ENCODE results near the gene SLC12A8.

SLC12A8 gene

GRCh38 chr3:125058959-125059358 is 153.6 kb downstream of the SLC12A8 start:
- no peak overlapping the region for H3K4me3 ChIP-seq (ENCODE audit: low read depth, low read length)
- no peak for TF ChIP-seq CTCF (IDR thresholded peaks at IDR 0.05; ENCODE audit: low read depth, low read length)

- no peak overlapping the region for H3K4me3 ChIP-seq (ENCODE audit: low read depth, low read length)
- TF ChIP-seq CTCF (IDR thresholded peaks at IDR 0.05; ENCODE audit: low read depth, low read length) = no peak
Observed at GRCh38 chr3:125058529-125058928, 154.0 kb downstream of the SLC12A8 start.

GRCh38 chr3:125057186-125057850 is 155.2 kb downstream of the SLC12A8 start:
- H3K4me3 ChIP-seq (ENCODE audit: low read depth, low read length) = no peak overlapping the region
- TF ChIP-seq CTCF (IDR thresholded peaks at IDR 0.05; ENCODE audit: low read depth, low read length) = no peak

- TF ChIP-seq CTCF (IDR thresholded peaks at IDR 0.05; ENCODE audit: low read depth, low read length) = no peak
- H3K4me3 ChIP-seq (ENCODE audit: low read depth, low read length) = peak within 1 kb of the TSS; percentile 92
Observed at GRCh38 chr3:125055913-125056745, 156.4 kb downstream of the SLC12A8 start, which contains the start of gene HEG1. Gene HEG1 (minus strand): TSS chr3:125055997. CDS start chr3:125055890, 107 bp downstream.

- peak overlapping the region; percentile 92 for H3K4me3 ChIP-seq (ENCODE audit: low read depth, low read length)
- TF ChIP-seq CTCF (IDR thresholded peaks at IDR 0.05; ENCODE audit: low read depth, low read length) = no peak
Observed at GRCh38 chr3:125055331-125055912, 157.1 kb downstream of the SLC12A8 start.

GRCh38 chr3:125054449-125055329 is 157.9 kb downstream of the SLC12A8 start:
- 0 out of 2 replicates have a peak, but pooled peaks have one; percentile 7 for TF ChIP-seq CTCF (IDR thresholded peaks at IDR 0.05; ENCODE audit: low read depth, low read length)
- H3K4me3 ChIP-seq (ENCODE audit: low read depth, low read length) = peak overlapping the region; percentile 92

Data from WI38 (cell line).